Stomach (tissue), 4 donors: ENCODE data around the gene LCP2.

Source experiments
- CTCF ChIP-seq, 7 experiments: fragments of 450-650 bp in 4 of 7; fragments of 200-600 bp in 3 of 7; sonication (generic) in 3 of 7; IDR thresholded peaks; one replicate each; pipeline ENCODE4 v1.5.1; 2016 to 2019; ENCODE audit warnings: antibody characterized with exemption in 7 of 7, control low read depth in 2 of 7, mild to moderate bottlenecking in 1 of 7
- EP300 ChIP-seq: sonication (generic); formaldehyde crosslinking; IDR thresholded peaks from one replicate; pipeline ENCODE4 v1.6.1; 2017; ENCODE audit warnings: antibody characterized with exemption
- POLR2A ChIP-seq, 4 donors: fragments of 450-650 bp; IDR thresholded peaks; one replicate each; pipeline ENCODE4 v1.6.1; 2016; ENCODE audit warnings: antibody characterized with exemption in 4 of 4, control low read depth in 2 of 4, mild to moderate bottlenecking in 1 of 4, moderate library complexity in 1 of 4

DNA sequence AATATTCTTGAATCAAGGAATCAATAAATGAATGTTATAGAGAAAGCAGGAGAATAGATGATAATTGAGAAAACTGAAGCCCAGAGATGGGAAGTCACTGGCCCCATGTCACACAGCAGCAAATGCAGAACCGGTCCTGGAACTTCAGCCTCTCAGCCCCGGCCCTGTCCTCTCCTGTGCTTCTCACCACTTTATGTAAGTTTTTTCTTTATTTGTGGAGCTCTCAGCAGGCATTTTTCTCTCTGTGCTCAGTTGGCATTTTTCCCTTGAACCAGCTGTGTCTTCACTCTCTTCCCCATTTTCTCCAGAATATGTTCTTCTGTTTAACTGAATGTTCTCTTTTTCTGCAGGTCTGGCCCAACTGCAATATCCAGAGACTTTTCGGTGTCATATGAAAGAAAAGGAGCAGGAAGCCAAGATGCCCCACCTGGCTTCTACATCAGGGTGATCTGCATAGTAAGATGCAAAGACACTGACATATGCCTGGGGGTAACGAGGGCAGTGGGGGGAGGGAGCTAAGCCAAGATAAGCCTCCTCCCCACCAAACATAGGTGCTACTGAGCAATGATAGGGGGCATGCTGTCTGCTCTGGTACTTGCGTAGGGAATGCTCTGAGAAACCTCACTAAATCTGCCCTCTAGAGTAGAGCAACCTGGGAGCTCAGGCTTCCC, 12.8 kb upstream of the LCP2 start:
- no peak for TF ChIP-seq CTCF (IDR thresholded peaks at IDR 0.05)
- TF ChIP-seq POLR2A (IDR thresholded peaks at IDR 0.05) = no peak
- no peak for TF ChIP-seq EP300
